HL-60 (cell line): Measurements from ENCODE around the gene AFAP1.

ENCODE experiments used
- DNase-seq, 2 experiments: peaks; one replicate each; pipeline ENCODE4 v3.0.0-alpha.2; 2010 to 2020; ENCODE audit warnings: low read depth in 1 of 2, low spot score in 1 of 2
- H3K27ac ChIP-seq: fragments of 250-450 bp; sonication (Bioruptor Pico); replicated peaks from 2 replicates; pipeline ENCODE4 v1.5.1; 2020; ENCODE audit warnings: mild to moderate bottlenecking, moderate library complexity
- H3K27me3 ChIP-seq: fragments of 250-450 bp; sonication (Bioruptor Pico); 2 replicates; pipeline ENCODE4 v1.5.1; 2021; ENCODE audit warnings: mild to moderate bottlenecking, moderate library complexity; ENCODE audit not compliant: insufficient read depth, poor library complexity, severe bottlenecking
- H3K4me3 ChIP-seq: replicated peaks from 2 replicates; pipeline ENCODE4 v1.5.1; 2011; ENCODE audit warnings: mild to moderate bottlenecking, control low read depth, low read length; ENCODE audit not compliant: insufficient read depth
- GABPA ChIP-seq: IDR thresholded peaks from 2 replicates; pipeline ENCODE4 v1.6.1; 2012; ENCODE audit warnings: low read depth
- POLR2AphosphoS5 ChIP-seq: IDR thresholded peaks from 2 replicates; pipeline ENCODE4 v1.6.1; 2012; ENCODE audit warnings: low read depth
- SPI1 ChIP-seq: IDR thresholded peaks from 2 replicates; pipeline ENCODE4 v1.6.1; 2012; ENCODE audit warnings: low read depth, mild to moderate bottlenecking, borderline replicate concordance
- TF ChIP-seq, protein P1 (sequence below): IDR thresholded peaks from 2 replicates; pipeline ENCODE4 v1.6.1; 2012; ENCODE audit warnings: low read depth; ENCODE audit not compliant: insufficient replicate concordance
- TF ChIP-seq, protein P2 (sequence below): IDR thresholded peaks from one replicate; pipeline ENCODE4 v1.5.1; 2011; ENCODE audit warnings: low read length, control low read depth, inconsistent platforms; ENCODE audit not compliant: insufficient read depth

Gene AFAP1

DNA sequence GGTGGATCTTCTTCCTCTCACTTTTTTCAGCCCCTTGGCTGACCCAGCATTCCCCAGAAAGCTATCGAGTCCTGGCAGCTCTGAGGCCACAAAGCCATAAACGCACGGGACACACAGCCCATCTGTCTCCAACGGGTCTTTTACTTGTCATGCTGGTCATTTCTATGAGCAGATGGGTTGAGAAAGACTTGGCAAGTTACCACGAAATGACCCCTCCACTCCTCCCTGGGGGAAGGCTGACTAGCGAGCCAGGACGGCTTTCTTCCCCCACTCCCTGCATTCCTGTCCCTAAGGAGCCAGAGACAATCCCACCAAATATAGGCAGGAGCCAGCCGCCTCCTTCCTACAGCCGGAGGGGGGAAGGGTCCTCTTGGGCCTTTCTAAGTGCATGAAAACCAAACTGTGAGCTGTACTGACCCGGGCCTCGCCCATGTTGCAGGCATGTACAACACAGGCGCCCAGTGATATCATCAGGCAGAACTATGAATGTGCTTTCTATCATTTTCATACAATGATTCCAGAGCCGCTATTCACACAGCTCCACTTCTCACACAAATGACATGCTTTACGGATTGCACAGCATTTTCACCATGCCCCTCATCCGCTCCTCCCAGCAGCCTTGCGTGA lies 28.6 kb downstream of the AFAP1 start:
- DNase-seq, result no peak
- Histone ChIP-seq H3K27ac (no peak overlapping the region), H3K4me3 (no peak overlapping the region), H3K27me3 (peaks cover 6% of the 10 kb centered on the region)
- no peak for TF ChIP-seq SPI1
- TF ChIP-seq, protein P1, sequence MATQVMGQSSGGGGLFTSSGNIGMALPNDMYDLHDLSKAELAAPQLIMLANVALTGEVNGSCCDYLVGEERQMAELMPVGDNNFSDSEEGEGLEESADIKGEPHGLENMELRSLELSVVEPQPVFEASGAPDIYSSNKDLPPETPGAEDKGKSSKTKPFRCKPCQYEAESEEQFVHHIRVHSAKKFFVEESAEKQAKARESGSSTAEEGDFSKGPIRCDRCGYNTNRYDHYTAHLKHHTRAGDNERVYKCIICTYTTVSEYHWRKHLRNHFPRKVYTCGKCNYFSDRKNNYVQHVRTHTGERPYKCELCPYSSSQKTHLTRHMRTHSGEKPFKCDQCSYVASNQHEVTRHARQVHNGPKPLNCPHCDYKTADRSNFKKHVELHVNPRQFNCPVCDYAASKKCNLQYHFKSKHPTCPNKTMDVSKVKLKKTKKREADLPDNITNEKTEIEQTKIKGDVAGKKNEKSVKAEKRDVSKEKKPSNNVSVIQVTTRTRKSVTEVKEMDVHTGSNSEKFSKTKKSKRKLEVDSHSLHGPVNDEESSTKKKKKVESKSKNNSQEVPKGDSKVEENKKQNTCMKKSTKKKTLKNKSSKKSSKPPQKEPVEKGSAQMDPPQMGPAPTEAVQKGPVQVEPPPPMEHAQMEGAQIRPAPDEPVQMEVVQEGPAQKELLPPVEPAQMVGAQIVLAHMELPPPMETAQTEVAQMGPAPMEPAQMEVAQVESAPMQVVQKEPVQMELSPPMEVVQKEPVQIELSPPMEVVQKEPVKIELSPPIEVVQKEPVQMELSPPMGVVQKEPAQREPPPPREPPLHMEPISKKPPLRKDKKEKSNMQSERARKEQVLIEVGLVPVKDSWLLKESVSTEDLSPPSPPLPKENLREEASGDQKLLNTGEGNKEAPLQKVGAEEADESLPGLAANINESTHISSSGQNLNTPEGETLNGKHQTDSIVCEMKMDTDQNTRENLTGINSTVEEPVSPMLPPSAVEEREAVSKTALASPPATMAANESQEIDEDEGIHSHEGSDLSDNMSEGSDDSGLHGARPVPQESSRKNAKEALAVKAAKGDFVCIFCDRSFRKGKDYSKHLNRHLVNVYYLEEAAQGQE, result no peak
- TF ChIP-seq, protein P2, sequence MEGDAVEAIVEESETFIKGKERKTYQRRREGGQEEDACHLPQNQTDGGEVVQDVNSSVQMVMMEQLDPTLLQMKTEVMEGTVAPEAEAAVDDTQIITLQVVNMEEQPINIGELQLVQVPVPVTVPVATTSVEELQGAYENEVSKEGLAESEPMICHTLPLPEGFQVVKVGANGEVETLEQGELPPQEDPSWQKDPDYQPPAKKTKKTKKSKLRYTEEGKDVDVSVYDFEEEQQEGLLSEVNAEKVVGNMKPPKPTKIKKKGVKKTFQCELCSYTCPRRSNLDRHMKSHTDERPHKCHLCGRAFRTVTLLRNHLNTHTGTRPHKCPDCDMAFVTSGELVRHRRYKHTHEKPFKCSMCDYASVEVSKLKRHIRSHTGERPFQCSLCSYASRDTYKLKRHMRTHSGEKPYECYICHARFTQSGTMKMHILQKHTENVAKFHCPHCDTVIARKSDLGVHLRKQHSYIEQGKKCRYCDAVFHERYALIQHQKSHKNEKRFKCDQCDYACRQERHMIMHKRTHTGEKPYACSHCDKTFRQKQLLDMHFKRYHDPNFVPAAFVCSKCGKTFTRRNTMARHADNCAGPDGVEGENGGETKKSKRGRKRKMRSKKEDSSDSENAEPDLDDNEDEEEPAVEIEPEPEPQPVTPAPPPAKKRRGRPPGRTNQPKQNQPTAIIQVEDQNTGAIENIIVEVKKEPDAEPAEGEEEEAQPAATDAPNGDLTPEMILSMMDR, result no peak
- TF ChIP-seq GABPA, result no peak
- TF ChIP-seq POLR2AphosphoS5, result no peak

- Histone ChIP-seq H3K27ac (no peak overlapping the region), H3K4me3 (no peak overlapping the region)
- no peak for TF ChIP-seq GABPA
- no peak for TF ChIP-seq POLR2AphosphoS5
- TF ChIP-seq SPI1, result no peak
- TF ChIP-seq, protein P2, result no peak
- TF ChIP-seq, protein P1, result no peak
Measured at GRCh38 chr4:7910263-7910896, 29.3 kb downstream of the AFAP1 start.

DNA sequence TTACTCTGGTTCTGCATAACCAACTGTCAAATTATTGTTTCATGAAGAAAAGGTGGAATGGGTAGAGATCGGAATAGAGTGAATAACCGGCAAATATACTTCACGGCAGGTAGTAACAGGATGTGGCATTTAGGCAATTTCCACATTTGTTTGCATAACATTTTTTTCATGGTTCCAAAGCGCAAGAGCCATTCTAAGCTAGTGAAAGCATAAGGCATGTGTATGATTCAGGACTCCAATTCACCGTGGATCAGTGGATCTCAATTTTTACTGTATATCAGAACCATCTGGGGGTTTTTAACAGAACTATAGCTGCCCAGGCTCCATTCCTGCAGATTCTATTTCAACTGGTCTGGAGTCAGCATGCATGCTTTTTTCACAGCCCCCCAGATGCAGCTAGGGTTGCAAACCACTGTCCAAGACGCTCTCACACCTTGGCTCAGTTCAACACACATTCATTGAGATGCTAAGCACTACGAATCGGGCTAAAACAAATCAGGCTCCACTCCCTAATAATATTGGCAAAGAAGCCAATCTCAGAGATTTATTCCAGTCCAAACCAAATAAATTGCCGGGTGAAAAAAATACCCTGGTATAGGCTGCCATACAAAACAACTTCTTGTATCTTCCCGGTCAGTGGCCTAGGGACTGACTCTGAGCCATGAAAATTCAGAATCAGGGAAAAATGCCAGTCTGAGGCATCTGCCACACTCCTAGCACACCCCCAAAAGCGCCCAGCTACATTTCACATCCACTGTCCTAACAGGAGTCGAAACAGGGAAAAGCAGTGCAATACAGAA lies 30.0 kb downstream of the AFAP1 start:
- no peak for DNase-seq
- Histone ChIP-seq H3K27me3 (peaks cover 6% of the 10 kb centered on the region), H3K4me3 (no peak overlapping the region), H3K27ac (no peak overlapping the region)
- TF ChIP-seq GABPA (no peak), POLR2AphosphoS5 (no peak), SPI1 (no peak)
- TF ChIP-seq, protein P2, result no peak
- TF ChIP-seq, protein P1, result no peak

More at GRCh38 chr4:7910263-7910896, 29.3 kb downstream of the AFAP1 start:
- peaks cover 6% of the 10 kb centered on the region for H3K27me3 ChIP-seq
- DNase-seq, result no peak
